GM21515 (cell line): ENCODE measurements around the gene GRID2.

Experiments
- ATAC-seq: cut with Tn5 transposase; IDR thresholded peaks from one replicate; pipeline ENCODE4 v1.9.1; 2021; ENCODE audit not compliant: unreplicated experiment

Gene GRID2

DNA sequence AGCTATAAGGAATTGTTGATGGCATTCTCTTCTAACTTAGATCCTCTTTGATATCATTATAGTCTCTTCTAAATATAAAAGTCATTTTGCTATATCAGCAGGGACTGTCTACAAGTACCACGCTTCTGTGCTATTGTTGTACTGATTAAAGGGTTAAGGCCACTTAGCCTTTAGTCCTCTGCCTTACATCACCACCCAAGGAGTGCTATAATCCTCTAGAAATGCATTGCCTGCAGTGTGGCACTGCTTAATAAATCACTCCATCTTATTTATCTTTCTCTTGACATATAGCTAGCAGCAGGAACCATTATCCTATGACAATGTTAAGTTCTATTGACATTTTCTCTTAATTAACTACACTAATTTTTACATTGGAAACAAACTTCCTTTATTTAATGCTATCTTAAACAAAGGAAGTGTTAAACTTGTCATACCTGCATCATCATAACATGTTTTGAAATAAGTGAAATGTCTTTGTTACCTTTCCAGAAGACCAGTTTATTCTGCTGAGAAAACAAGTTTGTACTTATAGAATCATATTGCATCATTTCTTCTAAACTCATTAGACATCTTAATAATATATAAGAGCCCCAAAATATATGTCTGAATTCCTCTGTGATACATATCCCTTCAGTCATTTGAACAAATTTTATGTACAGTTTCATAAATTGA, 1163.9 kb downstream of the GRID2 start:
- no peak for ATAC-seq

DNA sequence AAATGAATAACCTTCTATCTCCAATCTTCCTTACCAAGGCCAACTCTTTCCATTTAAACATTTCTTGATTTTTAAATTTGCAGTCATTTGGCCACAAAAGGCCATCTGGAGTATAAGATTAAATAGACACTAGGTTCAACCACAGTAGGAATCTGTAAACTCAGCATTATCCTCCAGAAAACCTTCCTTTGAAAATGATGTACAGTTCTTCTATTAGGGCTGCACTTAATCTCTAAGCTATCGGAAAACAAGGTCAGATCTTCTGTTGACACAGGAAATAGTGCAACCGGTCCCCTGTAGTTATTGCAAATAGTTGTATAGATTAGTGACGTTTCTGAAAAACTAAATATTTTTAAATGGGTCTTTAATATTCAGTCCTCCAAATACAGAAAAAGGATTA, 1165.8 kb downstream of the GRID2 start:
- ATAC-seq: no peak

DNA sequence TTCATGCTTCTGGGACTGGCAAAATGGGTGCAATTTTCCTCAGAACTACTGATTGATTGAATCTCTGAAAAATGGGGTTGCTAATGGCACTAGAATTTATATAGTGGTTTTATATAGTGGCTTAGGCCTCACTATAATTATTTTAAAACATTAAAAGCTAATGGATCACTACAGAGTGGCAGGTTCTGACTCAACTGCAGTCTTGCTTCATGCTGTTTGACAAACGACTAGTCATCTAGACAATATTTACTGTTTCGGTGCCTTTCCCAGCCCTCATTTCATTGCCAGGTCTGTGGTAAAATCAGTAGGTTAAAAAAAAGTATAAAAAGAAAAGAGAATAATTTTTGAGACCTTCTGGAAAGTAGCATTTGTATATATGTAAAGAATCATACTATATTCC, 1172.0 kb downstream of the GRID2 start:
- no peak for ATAC-seq

DNA sequence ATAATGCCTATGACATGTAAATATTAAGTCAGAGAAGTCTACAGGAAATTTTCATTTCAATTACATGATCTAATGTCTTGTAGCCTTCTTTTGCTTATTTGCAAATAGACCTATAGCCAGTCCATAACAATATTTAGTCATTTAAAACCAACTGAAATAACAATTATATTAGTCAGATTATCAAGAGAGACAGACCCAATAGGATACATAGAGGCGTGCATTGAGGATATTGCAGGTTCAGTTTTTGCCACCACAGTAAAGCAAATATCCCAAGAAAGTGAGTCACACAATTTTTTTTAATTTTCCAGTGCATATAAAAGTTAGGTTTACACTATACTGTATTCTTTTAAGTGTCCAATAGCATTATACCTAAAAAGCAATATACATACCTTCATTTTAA, 1175.0 kb downstream of the GRID2 start:
- ATAC-seq: no peak

DNA sequence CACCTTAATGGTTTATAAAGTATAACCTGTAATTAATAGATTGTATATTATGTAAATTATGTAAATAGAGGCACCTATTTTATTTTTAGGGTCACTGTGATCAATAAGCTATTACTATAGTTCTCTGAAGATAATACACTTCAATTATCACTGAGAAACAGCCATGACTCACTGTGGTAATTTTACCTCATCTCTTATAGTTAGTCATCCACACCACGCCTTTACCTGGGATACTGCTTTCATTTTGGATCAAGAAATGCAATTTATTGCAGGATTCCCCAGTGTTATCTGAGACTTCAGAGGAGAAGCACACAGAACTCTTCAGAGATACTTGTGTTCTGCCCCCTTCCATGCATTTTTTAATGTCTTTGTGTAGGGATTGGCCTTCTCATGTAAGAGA, 1176.7 kb downstream of the GRID2 start:
- no peak for ATAC-seq

DNA sequence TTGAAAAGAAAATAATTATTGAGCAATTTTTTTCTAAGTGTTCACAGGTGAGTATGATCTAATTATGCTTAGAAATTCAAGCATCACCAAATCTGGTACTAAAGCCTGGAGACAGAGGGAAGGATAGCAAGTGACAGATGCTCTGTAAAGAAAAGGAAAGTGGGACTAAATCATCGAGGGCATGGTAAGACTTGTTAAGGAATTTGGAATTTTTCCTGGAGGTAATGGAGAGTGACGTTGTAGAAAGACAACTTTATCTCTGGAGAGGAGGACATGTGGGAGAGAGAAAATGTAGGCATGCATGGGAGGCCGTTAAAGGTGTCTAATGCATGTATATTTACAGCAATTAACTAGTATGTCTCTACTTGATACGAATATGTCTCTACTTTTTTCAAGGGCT, 1191.6 kb downstream of the GRID2 start:
- no peak for ATAC-seq

DNA sequence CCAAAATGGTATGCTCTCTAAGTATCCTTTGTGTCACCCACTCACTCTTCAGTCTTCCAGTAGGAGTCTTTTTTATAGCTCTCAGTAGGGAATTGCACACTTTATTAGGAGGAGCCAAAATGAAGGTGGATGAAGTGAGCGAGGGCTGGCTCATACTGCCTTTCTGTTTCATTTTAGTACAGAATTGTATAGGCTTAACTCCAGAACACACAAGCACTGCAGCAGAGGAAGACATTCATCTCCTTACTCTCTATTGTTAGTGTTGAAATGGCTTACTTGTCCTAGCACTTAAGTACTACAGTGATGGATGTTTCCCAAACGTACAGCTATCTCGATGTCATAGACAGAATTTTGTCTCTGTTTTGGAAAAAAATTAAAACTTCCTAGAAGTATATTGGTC, 1197.5 kb downstream of the GRID2 start:
- no peak for ATAC-seq

DNA sequence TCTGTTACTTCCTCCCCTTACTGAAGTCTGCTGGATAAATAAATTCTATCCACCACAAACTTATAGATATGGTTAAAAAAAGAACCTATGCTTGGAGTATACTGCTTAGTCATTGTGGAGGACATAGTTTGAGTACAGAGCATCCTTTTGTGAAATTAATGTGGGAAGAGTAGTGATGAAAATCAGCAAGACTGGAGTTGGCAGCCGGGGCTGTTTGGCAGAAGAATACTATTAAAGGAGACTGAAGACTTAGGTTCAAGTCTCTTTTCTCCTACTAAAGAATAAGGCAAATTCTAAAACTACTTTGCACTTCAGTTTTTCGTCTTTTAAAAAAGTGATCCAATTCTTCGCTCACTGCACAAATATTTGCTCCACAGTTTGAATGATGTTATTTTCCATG, 1198.2 kb downstream of the GRID2 start:
- no peak for ATAC-seq

DNA sequence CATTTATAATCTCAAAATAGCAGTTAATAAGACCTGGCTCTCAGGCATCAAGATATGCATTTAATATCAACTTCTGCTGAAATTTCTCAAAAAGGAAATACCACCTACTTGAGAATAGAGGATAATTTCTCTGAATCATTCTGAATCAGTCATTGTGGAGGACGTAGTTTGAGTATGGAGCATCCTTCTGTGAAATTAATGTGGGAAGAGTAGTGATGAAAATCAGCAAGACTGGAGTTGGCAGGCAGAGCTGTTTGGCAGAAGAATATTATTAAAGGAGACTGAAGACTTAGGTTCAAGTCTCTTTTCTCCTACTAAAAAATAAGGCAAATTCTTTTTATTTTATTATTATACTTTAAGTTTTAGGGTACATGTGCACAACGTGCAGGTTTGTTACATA, 1199.2 kb downstream of the GRID2 start:
- ATAC-seq: no peak

DNA sequence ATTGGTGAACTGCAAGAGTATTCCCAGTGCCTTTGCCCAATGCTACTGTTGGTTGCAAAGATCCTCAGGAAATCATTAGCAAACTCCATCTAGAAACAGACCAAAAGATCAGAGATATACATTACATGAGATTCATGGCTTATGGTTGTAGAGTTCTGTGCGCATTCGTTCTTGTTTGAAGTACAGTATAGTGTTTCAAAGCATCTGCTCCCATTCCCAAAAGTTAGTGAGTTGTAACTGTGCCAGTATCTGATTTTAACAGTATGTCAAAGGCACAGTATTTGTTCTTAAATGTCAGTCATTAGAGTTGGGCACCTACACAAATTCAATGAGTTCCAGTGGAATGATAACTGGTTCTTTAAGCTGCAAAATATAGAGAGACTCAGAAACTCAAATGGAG, 1210.1 kb downstream of the GRID2 start:
- ATAC-seq: no peak

DNA sequence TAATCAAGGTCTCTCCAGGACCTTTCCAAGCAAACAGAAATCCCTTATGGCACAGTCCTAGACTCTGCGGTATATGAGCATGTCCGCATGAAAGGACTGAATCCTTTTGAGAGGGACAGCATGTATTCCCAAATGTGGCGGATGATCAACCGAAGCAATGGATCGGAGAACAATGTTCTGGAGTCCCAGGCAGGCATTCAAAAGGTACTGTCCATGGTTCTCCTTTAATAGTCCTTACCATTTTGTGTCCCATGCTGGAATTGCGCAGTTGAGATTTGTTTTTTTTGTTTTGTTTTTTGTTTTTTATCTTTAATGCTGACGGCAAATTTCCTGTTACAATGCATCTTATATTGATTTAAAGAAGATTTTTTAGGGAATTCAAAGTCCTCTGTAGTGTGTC, 1211.4 kb downstream of the GRID2 start:
- no peak for ATAC-seq

DNA sequence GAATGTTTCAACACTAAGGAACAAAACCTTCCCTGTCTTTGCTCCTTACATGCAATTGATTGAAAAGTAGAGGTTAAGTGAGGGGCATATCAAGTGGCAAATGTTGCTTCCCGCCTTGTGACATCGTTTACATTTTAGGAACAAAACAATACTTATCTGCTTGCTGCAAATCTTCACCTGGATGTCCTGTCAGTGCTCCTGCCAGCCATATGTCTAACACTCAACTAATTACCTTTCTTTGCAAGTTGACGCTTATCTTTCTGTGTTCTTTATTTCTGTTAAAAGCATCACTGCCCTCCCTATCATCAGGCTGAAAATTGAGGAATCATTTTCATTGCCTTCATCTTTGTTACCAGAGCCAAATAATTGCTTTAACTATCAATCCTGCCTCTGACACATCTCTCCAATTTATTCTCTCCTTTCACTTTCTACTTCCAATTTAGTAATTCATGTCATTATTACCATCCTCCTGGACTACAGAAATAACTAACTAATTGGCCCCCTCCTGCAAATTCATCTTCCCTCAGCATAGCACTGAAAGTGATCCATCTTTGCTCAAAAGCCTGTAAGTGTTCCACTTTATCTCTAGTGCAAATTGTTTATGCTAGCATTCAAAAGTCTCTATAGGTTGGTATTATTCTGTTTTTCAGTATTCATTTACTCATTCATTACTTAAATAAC, 1226.1 kb downstream of the GRID2 start:
- ATAC-seq: no peak

DNA sequence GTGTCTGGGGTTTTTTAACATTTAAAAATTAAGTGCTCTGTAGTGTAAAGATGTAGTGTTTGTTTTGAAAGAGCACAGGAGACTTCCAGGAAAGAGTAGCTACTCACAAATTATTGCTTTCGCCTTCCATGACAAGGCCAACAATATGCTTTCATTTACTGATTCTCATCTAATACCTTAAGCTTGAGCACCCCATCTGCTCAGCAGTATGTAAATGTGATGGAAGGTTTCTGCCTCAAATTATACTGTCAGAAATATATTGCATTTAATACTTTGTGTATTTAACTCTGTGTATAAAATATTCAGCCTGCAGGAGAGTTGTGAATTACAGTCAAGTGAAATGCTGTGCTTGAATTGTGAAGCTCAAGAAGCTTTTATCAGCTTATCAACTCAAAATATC, 1228.5 kb downstream of the GRID2 start:
- no peak for ATAC-seq

DNA sequence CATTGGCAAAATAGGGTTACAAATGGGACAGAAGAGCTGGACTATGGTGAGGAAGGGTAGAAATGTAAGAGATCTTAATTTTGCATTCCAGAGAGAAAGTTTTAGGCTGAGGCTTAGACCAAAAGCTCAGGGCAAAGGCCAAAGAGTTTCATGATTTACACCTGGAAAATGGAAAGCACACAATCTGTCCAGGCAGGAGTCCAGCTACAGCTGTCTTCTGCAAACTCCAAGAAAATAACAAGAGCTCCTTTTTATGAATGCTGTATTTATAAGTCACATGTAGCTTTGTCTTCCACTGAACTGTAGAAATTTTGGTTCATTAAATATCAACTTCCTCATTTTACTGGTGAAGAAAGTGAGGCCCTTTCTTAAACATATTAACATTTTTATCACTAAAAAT, 1236.8 kb downstream of the GRID2 start:
- no peak for ATAC-seq

DNA sequence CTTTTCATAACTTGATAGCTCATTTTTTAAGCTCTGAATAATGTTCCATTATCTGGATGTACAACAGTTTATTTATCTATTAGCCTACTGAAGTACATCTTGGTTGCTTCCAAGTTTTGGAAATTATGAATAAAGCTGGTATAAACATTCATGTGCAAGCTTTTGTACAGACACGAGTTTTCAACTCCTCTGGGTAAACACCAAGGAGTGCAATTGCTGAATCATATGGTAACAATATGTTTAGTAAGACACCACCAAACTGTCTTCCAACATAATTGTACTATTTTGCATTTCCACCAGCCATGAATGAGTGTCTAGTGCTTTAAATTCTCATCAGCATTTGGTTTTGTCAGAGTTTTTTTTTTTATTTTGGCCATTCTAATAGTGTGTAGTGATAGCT, 1258.1 kb downstream of the GRID2 start:
- ATAC-seq: no peak

DNA sequence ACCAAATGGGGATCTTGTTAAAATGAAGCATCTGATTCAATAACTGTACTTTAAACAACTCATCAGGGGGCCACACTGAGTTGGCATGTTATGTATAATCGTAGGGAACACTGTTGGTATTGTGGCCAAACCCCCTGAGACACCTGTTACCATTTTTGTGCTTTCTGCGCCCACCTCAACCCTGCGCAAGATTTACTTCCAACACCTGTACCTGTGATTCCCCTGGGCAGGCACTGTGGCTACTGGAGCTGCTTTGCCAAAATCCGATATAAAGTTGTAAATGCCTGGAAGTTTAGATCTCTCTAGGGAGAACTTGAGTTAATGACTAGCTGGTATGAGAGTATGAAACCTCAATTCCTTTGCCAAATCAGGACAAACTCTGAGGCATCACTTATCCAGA, 1265.0 kb downstream of the GRID2 start:
- ATAC-seq: no peak

DNA sequence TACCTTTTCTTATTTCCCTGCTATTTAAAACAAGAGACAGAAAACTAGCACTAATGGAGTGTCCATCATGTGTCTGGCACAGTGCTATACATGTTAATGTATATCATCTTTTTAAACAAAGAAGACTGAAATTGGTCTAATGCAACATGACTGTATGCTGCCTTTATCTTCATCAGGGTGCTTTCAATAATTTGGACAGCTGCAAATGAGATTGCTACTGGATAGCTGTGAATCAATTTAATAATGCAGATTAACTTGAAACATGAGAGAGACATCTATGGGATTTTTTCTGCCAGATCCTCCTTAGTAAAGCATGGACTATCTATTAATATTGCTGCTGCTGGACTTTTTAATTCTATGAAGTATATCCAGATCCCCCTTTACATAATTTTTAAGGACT, 1269.5 kb downstream of the GRID2 start:
- no peak for ATAC-seq

DNA sequence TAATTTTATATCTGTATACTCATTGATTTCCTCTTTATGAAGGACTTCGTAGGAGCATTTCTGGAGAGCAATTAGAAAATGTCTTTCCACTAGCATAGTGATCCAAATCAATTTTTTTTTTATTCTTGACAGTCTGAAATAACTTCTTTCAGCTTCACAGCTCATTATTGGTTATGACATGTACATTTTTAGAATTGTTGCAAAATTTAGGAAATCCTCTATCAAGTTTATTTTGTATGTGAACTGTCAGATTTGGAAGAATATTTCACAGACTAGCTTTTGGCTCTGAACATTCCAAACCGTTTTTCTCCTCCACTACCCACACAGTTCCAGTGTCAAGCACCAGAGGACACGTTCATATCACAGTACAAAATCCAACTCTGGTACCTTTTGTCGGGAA, 1275.2 kb downstream of the GRID2 start:
- no peak for ATAC-seq

DNA sequence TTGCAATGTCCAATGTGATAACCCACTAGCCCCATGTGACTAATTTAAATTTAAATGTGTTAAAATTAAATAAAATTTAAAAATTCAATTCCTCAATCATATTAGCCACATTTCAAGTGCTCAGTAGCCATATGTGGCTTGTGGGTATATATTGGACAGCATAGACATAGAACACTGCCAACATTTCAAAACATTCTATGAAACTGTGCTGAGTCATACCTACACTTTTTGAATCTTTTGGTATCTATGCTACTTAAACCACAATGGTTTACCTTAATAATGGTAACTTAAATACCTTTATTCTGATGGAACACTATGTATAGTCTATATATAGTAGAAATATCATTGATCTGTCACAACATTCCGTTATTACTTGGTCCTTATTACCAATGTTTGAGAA, 1301.4 kb downstream of the GRID2 start:
- ATAC-seq: no peak

DNA sequence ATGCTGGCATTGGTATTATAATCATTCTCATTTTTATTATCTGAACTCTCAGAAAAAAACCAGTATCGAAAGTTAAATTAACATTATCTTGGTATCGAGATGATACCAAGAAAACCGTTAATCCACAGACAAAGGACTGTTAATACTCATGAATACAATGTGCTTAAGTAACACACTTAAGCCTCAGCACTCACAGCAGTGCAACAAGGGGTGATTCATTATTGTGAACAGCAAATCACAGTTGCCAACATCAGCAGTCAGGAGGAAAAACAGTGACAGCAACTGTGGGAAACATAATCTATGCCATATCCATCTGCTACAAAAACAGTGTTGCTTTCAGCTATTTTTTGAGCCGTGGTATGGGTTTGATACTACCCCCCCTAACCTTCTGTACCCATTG, 1313.8 kb downstream of the GRID2 start:
- no peak for ATAC-seq

DNA sequence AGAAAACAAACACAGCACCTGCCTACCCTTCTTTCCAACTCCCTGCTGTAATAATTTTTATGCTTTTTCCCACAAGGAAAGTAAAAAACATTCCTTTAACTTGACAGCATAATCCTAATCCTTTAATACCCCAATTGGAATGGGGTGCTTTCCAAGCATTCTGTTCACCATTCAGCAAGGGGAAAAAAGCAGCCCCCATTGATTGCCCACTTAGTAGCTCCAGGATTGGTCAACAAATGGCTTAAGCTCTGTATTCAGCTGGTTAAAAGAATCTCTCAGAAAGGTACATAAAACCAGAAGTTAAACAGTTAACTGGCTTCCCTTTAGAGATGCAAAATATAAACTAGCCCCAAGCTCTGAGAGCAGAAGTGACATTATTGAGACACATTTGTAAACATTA, 1330.0 kb downstream of the GRID2 start:
- ATAC-seq: no peak

DNA sequence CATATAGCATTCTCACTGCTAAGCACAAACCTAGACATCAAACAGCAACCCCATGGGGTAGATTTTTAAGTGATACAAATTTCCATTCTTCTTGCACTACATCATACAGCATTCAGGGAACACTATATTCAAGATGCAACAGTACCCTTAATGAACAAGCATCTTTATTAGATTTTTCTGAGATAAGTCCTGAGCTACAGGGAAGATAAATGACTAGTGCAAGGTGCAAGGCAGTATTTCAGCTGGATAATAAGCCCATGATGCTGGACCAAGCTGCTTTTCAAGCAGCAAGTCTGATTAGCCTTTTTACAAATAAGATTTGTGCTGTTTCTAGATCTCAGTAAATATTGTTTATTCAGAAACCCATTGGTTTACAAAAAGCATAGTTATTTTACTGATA, 1332.2 kb downstream of the GRID2 start:
- no peak for ATAC-seq

DNA sequence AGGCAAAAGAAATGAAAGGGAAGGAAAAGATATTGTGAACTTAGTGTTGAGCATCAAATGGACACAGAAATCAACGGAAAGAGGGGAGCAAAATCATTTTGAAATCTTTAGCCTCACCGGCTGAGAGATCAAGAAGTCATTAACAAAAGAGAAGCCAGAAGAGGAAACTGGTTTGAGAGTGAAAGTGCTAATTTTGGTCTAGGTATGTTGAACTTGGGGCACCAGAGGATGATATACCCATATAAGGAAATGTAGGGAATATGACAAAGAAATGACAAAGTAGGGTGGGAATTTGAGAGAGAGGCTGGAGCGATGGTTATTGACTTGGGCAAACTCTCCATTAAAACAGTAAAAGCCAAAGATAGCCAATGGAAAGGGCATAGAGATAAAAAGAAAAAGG, 1341.4 kb downstream of the GRID2 start:
- no peak for ATAC-seq
